HG03521 (cell line): Measurements from ENCODE around the gene DDX54.
"Not testable (repeated sequence)": the region's sequence is repeated elsewhere in the genome, so short reads cannot be mapped to it uniquely, and the experiment has no call there.

Source experiments
- ATAC-seq: cut with Tn5 transposase; IDR thresholded peaks from one replicate; pipeline ENCODE4 v1.9.1; 2021; ENCODE audit warnings: mild to moderate bottlenecking, moderate library complexity; ENCODE audit not compliant: unreplicated experiment

The DDX54 gene

DNA sequence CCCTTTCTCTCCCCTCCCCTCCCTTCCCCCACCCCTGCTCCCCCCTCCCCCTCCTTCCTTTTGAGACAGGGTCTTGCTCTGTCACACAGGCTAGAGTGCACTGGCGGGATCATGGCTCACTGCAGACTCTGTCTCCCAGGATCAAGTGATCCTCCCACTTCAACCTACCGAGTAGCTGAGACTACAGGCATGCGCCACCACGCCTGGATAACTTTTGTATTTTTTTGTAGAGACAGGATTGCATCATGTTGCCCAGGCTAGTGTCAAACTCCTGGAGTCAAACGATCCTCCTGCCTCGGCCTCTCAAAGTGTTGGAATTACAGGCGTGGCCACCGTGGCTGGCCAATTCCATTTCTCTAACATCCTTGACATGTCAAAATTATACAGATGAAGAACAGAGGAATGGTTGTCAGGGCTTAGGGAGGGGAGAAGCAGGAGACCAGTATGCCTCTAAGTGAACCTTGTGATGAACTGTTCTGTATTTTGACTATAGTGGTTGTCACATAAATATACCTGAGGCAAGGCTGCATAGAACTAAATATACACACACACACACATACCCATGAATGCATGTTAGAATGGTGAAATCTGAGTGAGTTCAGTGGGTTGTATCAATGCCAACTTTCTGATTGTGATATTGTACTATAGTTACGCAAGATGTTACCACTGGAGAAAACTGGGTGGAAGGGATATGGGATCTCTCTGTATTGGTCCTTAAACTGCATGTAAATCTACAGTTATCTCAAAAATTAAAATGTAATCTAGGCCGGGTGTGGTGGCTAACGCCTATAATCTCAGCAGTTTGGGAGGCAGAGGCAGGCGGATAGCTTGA is 39.3 kb downstream of the DDX54 start:
- ATAC-seq, result no peak

- no peak for ATAC-seq
Observed at GRCh38 chr12:113144806-113145205, 40.5 kb downstream of the DDX54 start.

DNA sequence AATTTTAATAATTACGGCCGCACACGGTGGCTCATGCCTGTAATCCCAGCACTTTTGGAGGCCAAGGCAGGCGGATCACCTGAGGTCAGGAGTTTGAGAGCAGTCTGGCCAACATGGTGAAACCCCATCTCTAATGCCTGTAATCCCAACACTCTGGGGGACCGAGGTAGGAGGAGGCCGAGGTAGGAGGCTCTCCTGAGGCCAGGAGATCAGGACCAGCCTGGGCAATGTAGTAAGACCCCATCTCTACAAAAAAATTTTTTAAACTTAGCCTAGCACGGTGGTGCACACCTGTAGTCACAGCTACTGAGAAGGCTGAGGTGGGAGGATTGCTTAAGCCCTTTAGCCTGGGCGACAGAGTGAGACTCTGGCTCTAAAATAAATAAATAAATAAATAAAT is 41.3 kb downstream of the DDX54 start:
- ATAC-seq, result no peak

DNA sequence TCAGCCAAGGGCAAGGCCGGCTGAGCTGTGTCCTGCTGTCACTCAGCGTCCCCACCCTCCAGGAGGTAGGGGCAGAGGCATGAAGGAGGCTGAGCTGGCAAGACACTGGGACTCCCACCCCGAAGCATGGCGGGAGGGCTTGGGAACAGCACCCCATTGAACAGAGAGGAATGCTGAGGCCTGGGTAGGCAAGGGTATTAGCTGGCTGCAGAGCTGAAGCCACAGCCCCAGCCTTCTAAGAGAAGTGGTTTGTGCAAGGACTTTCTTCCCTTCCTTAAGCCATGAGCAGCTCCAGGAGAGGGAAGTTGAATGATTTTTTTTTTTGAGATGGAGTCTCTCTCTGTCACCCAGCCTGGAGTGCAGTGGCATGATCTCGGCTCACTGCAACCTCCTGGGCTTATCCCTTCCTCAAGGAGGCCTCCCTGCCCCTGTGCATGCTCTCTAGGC is 42.4 kb downstream of the DDX54 start:
- no peak for ATAC-seq

GRCh38 chr12:113142173-113142885 is 42.9 kb downstream of the DDX54 start:
- no peak for ATAC-seq

- ATAC-seq, result not testable (repeated sequence)
Observed at GRCh38 chr12:113141716-113142115, 43.6 kb downstream of the DDX54 start.

DNA sequence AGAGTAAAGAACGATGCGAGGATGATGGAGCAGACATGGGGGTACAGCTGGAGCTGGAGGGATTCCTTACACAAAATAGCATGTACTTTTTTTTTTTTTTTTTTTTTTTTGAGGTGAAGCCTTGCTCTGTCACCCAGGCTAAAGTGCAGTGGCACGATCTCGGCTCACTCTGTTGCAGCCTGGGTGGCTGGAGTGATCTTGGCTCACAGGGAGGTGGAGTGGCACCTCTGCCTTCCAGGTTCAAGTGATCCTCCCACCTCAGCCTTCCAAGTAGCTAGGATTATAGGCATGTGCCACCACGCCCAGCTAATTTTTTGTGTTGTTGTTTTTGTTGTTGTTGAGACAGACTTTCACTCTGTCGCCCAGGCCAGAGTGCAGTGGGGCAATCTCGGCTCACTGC is 44.6 kb downstream of the DDX54 start:
- ATAC-seq, result no peak

GRCh38 chr12:113138826-113139225 is 46.5 kb downstream of the DDX54 start:
- no peak for ATAC-seq

DNA sequence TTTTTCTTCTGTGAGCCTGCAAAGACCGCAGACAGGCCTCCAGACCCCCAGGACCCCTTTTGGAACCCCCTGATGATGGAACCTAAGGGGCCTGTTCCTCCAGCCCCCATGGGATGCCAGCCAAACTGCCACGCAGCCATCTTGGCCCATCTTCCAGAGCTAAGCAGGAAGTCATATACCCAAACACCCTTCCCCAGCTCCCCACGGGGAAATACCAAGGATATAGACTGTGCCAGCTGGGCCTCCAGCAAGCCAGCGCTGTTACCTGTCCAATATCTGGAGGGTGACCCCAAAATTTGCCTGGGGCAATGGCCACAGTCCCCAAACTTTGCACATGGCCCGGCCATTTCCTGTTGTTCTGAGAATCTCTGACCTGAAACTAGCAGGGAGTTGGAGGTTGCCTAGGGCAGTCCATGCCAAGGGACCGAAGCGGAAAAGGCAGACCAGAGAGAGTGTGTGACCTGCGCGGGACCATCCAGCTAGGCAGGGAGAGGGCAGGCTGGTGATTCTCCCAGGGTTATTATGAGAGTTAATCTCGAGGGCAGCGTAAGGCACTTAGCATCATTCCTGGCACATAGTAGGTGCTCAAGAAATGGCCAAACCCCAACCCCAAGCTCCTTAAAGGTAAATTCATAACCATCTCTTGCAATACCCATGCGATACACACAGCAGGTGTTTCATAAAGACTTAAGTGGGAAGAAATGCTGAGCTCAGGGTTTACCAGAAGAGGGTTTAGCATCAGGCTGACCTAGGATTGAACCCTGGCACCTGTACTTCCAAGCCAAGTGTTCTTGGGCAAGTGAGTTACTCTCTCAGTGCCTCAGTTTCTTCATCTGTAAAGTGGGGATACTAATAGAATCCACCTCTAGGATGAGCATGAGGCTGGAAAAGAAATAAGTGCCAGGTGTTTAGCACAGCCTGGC is 47.2 kb downstream of the DDX54 start:
- ATAC-seq, result no peak

DNA sequence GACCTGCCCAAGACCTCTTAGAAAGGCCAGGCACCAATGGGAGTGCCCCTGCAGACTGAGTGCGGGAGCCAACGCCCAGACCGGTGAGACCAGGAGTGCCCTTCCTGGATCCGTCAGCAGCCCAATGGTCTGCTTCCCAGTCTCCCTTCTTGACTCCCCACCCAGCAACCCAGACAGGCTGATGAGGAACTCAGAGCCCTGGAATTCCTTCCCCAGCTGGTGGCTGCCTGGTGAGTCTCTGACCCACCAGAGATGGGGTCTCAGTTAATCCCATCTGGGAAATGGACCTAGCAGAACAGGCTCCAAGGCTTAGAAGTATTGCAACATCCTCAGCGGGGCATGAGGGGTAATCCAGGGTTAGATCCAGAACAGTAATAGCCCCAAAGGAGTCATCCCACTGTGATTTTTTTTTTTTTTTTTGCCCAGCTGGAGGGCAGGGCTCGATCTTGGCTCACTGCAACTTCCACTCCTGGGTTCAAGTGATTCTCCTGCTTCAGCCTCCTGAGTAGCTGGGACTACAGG is 48.2 kb downstream of the DDX54 start:
- no peak for ATAC-seq

DNA sequence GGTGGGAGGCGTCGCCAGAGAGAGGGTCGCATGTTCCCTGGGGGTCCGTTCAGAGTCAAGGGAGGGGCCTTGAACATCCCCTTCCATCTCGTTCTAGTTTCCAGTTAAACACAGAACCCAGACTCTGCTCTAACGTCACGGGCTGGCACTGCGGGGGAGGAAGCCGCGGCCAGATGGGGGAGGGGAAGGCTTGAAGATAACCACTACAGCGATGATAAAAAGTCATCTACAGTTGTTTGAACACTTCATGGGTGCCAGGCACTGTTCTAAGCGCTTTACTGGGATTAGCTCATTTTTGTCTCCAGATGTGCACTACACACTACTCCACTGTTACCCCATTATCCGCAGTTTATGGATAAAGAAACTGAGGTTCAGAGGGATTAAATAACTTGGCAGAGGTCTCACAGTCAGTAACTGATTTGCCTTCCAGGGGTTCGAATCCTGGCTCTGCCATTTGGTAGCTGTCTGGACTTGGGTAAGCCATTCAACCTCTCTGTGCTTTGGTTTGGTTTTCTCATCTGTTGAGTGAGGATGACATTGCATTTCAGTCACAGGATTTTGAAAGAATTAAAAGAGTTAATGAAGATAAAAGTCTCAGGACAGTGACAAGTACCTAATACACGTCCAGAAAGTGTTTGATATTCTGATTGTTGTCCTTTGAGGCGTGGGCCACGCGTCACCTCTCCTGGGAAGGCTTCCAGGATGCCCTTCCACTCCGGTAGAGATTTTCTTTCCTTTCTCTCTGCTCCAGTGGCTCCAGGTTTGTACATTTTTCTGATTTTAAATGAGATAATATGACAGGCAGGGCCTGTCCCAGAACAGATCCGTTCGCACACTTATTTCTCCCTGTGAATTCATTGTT is 48.9 kb downstream of the DDX54 start:
- no peak for ATAC-seq

DNA sequence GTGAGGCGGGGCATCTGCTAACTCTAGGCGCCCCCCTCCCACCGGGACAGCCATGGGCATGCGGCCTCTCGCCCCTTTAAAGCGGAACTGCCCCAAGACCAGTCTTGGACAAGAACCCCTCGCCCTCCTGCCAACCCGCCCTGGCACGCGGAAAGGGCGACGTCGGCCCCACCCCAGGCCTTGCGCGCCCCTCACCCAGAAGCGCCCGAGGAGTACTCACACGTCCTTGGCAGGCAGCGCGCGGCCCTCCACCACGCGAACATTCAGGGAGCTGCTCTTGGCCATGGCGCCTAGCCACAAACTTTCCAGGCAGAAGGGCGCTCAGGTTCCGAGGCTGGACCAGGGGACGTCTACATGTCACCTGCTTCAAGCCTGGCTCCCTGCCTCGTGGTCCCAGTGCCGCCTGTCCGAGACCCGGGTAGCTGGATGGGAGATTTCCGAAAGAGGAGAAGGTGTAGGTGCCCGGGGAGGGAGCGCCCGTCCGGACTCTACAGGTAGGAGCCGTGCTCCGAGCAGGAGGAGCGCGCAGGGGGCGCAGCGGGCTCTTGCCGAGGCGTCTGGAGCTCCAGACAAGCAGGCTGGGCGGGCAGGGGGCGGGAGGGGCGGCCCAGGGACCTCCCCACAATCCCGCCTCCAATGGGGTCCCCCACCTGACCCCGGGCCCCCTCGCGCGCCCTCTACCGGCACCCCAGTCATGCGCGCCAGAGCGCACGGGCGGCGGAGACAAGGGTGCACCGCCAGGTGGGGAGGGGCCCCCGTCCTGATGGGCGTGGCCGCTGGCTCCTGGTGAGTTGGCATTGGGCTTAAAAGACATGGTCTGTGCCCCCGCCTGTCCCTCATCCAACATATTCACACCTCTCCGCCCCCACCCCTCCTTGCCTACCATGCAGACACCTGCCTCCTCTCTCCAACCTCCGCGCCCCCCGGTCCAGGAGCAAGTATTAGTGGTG is 49.8 kb downstream of the DDX54 start, which contains the start of gene RASAL1:
Gene RASAL1, minus strand, starts transcription at position 584 of the 950 bp plus-strand sequence. Its CDS starts 299 bp downstream, at position 285.
- ATAC-seq, result no peak

DNA sequence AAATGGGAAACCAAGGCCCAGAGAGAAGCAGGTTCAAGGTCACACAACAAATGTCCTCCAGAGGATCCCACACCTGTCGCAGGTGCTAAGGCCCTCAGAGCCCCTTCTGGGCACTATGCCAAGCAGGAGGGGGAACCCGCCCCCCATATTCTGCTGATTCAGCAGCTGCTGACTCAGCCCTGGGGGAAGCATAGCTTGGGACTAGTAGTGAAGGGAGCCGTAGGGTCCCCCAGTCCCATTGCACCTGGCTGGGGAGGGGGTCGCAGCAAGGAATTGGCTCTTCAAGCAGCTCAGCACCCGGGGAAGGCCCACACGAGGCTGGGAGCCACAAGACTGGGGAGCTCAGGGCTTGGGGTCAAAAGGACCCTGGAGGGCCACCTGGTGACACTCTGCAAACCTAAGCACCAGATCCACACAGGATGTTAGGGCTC is 50.7 kb downstream of the DDX54 start:
- no peak for ATAC-seq

DNA sequence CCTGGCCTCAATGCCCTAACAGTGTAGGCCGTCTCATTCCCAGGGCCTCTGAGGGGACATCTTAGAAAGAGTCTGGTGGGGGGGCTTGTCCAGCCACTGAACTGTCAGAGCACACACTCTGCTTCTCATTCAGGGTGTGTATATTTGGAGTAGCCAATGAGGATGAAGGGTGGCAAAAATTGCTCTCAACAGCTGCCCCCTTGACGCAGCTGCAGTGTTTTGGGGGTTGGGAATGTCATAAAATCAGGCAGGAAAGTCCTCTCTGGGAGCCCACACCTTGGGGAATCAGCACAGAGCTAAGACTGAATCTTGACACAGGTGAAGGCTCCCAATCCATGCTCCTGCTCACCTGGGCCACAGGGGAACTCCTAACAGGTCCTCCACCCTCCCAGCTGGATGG is 51.2 kb downstream of the DDX54 start:
- ATAC-seq, result no peak

GRCh38 chr12:113133666-113134065 is 51.6 kb downstream of the DDX54 start:
- ATAC-seq, result no peak

- ATAC-seq, result no peak
Observed at GRCh38 chr12:113133036-113133435, 52.2 kb downstream of the DDX54 start.

DNA sequence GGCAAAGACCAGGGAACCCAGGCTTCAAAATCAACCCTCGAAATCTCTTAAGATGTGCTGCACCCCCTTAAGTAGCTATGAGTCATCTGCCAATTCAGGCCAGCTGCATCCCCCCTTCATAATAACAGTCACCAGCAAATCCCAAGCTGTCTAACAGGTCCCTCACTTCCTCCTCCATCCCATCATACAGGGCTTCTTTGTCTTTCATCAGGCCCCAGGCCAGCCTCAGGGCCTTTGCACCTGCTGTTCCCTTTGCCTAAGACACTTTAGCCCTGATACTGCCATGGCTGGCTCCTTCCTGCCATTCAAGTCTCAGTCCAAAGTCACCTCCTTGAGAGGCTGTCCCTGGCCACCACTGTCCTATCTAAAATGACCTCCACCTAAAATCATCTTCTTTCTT is 53.7 kb downstream of the DDX54 start:
- ATAC-seq, result no peak

DNA sequence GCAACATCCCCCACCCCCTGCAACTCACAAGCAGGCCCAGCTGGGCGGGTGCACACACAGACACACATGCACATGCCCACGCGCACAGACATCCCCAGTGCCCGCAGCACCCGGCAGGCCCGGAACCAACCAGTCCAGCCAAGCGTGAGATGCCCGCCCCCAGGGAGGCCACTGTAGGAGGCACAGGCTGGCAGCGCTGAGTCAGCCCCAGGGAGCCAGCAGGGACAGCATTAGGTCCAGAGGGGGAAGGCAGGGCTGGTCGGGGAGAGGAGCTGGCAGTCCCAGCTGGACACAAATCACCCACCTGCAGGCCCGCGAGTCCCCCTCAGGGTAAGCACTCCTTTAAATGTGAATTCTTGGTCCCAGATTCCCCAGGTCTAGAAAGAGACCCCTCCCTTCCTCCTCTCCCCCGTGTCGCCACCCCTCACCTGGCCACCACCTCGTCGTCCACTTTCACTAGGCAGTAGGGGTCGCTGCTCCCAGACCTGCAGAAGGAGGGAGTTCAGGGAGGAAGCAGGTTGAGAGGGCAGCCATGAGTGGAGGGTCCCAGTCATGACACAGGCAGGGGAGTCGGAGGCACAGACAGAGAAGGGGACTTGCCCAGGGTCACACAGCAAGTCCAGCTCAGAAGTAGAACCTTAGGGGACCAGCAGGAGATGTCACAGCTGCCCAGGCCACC is 54.7 kb downstream of the DDX54 start:
- ATAC-seq, result no peak
